Testis (tissue), 2 donors: Measurements from ENCODE around the gene RHOV.

ENCODE experiments used
- POLR2A ChIP-seq: fragments of 450-650 bp; IDR thresholded peaks from one replicate; pipeline ENCODE4 v1.6.1; 2017; ENCODE audit warnings: antibody characterized with exemption, mild to moderate bottlenecking, moderate library complexity
- TF ChIP-seq, protein P1 (sequence below), 3 experiments: fragments of 450-650 bp in 2 of 3; fragments of 200-600 bp in 1 of 3; sonication (generic) in 1 of 3; IDR thresholded peaks; one replicate each; pipeline ENCODE4 v1.5.1; 2016 to 2019; ENCODE audit warnings: antibody characterized with exemption in 3 of 3, mild to moderate bottlenecking in 2 of 3, moderate library complexity in 1 of 3

DNA sequence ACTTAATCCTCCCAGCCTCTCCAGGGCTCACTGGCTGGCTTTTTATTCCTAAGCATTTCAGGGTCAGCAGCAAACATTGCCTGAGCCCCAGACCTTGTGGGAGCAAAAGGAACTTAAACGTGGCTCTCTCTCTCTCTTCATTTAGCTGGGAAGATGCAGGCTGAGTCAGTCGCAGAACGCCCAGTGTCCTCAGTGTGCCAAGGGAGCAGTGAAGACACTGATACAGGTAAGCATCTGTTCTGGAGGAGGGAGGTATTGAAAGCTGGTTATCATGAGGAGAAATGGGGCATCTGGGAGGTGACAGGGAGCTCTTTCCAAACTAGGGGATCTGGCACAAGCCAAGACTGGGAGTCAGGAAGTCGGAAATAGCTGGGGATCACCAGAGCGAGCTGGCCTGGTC lies 4.3 kb downstream of the RHOV start:
- TF ChIP-seq, protein P1, sequence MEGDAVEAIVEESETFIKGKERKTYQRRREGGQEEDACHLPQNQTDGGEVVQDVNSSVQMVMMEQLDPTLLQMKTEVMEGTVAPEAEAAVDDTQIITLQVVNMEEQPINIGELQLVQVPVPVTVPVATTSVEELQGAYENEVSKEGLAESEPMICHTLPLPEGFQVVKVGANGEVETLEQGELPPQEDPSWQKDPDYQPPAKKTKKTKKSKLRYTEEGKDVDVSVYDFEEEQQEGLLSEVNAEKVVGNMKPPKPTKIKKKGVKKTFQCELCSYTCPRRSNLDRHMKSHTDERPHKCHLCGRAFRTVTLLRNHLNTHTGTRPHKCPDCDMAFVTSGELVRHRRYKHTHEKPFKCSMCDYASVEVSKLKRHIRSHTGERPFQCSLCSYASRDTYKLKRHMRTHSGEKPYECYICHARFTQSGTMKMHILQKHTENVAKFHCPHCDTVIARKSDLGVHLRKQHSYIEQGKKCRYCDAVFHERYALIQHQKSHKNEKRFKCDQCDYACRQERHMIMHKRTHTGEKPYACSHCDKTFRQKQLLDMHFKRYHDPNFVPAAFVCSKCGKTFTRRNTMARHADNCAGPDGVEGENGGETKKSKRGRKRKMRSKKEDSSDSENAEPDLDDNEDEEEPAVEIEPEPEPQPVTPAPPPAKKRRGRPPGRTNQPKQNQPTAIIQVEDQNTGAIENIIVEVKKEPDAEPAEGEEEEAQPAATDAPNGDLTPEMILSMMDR (IDR thresholded peaks at IDR 0.05): no peak
- no peak for TF ChIP-seq POLR2A
